ENCODE results near the gene ME3. TPM values are rescaled to one million over a fixed set of nuclear protein-coding genes. Genes with fewer than 3 reads are reported as not detected.

ME3 gene
- total and polyA plus RNA-seq, 11 donors: 11.3 to 51.5 (median 31.3) TPM

DNA sequence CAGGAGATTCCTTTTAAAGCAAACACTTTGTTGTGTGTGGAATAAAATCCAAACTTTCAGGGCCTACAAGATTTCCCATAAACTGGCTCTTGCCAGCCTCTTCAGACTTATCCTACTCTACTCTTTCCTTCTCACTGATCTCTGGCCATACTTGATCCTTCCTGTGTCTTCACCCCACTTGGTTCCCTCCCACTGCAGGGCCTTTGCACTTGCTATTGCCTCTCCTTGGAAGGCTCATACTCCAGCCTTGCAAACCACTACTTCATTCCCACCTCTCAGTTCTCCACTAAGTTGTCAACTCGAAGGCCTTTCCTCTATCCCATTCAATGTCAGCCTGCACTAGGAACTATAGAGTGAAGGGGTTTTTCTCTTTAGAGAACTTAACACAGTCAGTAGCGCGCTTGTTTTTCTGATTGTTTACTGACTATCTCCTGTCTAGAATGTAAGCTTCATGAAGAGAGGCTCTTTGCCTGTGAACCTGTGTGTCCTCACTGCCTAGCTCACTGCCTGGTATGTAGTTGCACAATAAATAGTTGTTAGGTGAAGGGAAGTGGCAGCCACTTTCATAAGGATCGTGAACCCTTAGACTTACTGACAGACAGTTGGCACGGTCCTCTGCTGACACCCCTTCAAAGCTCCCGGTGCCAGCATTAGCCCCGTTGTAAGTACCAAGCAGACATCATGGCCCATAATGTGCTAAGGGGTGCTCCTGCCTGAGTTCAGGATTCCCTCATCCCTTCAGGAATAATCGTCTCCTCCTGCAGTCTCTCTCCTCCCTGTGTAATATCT lies 833 bp upstream of the ME3 start:
- Histone ChIP-seq H3K4me1 (peaks cover 0 to 49% (median 24%) of the 10 kb centered on the region in 12 donors), H3K4me3 (no peak overlapping the region), H3K27ac (peak overlapping the region in 8 of 12 donors; percentile 84 to 98 (median 94)), H3K36me3 (no peaks in the 10 kb centered on the region), H3K27me3 (no peaks in the 10 kb centered on the region), H3K9me3 (no peaks in the 10 kb centered on the region)
- peak in 1 of 5 donors; percentile 56 for DNase-seq
- 56 to 76% (median 74%) methylated on average over 8 of the region's 8 CpGs for WGBS, 4 donors
- TF ChIP-seq POLR2A (IDR thresholded peaks at IDR 0.05): no peak
- TF ChIP-seq CTCF (IDR thresholded peaks at IDR 0.05): no peak
- intact Hi-C loops (cut with DNase I): loop anchor here in 6 of 10 donors (5.0 to 10.0 kb wide), 7 partner anchors 46 to 218 kb away; partner anchors contain the start of gene PRSS23 (in 4 of the 6)
- ATAC-seq: peak in 1 of 4 donors; percentile 35

DNA sequence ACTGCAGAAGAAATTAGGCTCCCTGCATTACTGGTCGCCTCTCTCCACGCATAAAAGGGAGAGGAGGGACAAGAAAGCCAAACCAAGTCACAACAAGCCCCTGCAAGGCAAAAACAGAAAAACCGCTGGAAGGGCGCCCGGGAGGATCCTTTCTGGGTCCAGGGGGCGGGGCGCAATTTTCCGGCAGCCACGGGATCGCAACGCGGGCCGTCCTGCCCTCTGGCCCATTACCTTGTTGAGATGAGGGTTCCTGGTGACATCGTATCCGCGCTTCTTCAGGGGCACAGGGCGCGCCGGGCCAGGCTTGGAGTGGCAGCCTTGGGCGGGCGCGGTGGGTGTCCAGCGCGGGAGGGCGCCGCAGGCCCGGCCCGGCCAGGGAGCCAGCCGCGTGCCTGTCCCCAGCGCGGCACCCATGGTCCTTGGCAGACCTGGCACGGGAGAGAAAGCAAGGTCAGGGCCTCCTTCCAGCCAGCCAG lies 847 bp downstream of the ME3 start:
- TF ChIP-seq CTCF (IDR thresholded peaks at IDR 0.05) (peak in 3 of 12 donors; percentile 6 to 15 (median 11)), POLR2A (IDR thresholded peaks at IDR 0.05) (peak in 1 of 2 donors; percentile 43)
- peak; percentile 38 to 79 (median 72) for ATAC-seq
- Histone ChIP-seq H3K36me3 (no peaks in the 10 kb centered on the region), H3K4me1 (peaks cover 0 to 49% (median 24%) of the 10 kb centered on the region in 12 donors), H3K27ac (peak overlapping the region; percentile 84 to 98 (median 94)), H3K4me3 (peak overlapping the region; percentile 62 to 91 (median 75)), H3K27me3 (no peaks in the 10 kb centered on the region), H3K9me3 (no peaks in the 10 kb centered on the region)
- 0 to 1% (median 0%) methylated on average over 5 to 33 of the region's 33 CpGs for WGBS, 4 donors
- intact Hi-C loops (cut with DNase I): loop anchor here in 6 of 10 donors (2.0 to 10.0 kb wide), 8 partner anchors 44 to 217 kb away; partner anchors contain the start of gene PRSS23 (in 4 of the 6)
- DNase-seq: peak; percentile 84 to 92 (median 88)

DNA sequence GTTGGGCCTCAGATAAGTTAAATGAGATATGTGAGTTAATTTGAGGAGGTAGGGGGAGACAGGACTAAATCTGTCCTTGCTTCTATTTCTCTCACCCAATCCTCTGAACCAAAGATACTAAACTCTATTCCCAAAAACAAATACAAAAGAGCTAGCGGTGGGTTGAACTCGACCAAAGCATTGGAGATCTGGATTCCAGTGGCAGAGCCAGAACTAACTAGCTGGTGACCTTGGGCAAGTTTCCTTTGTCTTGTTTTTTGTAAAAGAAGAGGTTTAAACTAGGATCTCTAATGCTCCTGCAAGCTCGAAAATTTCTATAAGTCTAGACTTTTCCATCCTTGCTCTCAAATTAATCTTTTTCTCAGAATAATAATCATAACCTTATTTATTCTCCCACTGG lies 1.5 kb downstream of the ME3 start:
- intact Hi-C loops (cut with DNase I): loop anchor here in 6 of 10 donors (2.0 to 10.0 kb wide), 8 partner anchors 44 to 216 kb away; partner anchors contain the start of gene PRSS23 (in 4 of the 6)
- Histone ChIP-seq H3K4me3 (peak overlapping the region; percentile 62 to 91 (median 75)), H3K4me1 (peaks cover 0 to 49% (median 24%) of the 10 kb centered on the region in 12 donors), H3K27me3 (no peaks in the 10 kb centered on the region), H3K36me3 (no peaks in the 10 kb centered on the region), H3K27ac (peak overlapping the region; percentile 84 to 98 (median 94)), H3K9me3 (no peaks in the 10 kb centered on the region)
- TF ChIP-seq CTCF (IDR thresholded peaks at IDR 0.05): no peak
- no peak for TF ChIP-seq POLR2A (IDR thresholded peaks at IDR 0.05)
- ATAC-seq (no peak), DNase-seq (no peak)
- 41 to 58% (median 50%) methylated on average over 3 of the region's 3 CpGs for WGBS, 4 donors

GRCh38 chr11:86670181-86670580 lies 2.2 kb downstream of the ME3 start:
- H3K4me3 ChIP-seq: peak overlapping the region in 3 of 12 donors; percentile 66 to 91 (median 75)
- ATAC-seq (no peak), DNase-seq (no peak)
- no peaks in the 10 kb centered on the region for H3K27me3 ChIP-seq
- H3K4me1 ChIP-seq: peaks cover 0 to 43% (median 23%) of the 10 kb centered on the region in 12 donors
- H3K27ac ChIP-seq: peak overlapping the region in 10 of 12 donors; percentile 55 to 98 (median 94)
- WGBS, 4 donors: 46 to 60% (median 51%) methylated on average over 5 of the region's 5 CpGs
- H3K36me3 ChIP-seq: peaks cover 0 to 7% (median 0%) of the 10 kb centered on the region in 9 donors
- no peaks in the 10 kb centered on the region for H3K9me3 ChIP-seq
- TF ChIP-seq CTCF (IDR thresholded peaks at IDR 0.05): no peak
- TF ChIP-seq POLR2A (IDR thresholded peaks at IDR 0.05): no peak
- intact Hi-C loops (cut with DNase I): loop anchor here in 6 of 10 donors (2.0 to 10.0 kb wide), 8 partner anchors 43 to 215 kb away; partner anchors contain the start of gene PRSS23 (in 4 of the 6)
